CD8-positive, alpha-beta memory T cell (primary cell): Measurements from ENCODE around the gene ARHGAP30. TPM values are rescaled to one million over a fixed set of nuclear protein-coding genes. Genes with fewer than 3 reads are reported as not detected.

Experiments used
- CTCF ChIA-PET: fragments of 350-600 bp; sonication (Branson Sonifier 250); formaldehyde crosslinking; loops from one replicate; lab custom pipeline; 2021; ENCODE audit warnings: antibody characterized with exemption; lab: Charles Lee
- POLR2A ChIA-PET: fragments of 350-600 bp; sonication (Branson Sonifier 250); formaldehyde crosslinking; loops from one replicate; lab custom pipeline; 2021; ENCODE audit warnings: antibody characterized with exemption; lab: Charles Lee
- DNase-seq, 5 donors: peaks; one replicate each; pipeline versions ENCODE4 v3.0.0 to v3.0.0-alpha.2; 2020 to 2022; ENCODE audit warnings: mixed read lengths in 1 of 5
- H3K27ac ChIP-seq: one replicate; pipeline ENCODE4 v1.7.0; 2013; ENCODE audit warnings: low read depth, mild to moderate bottlenecking, low read length, moderate library complexity
- H3K27me3 ChIP-seq: 2 replicates; pipeline ENCODE4 v1.7.0; 2013; ENCODE audit warnings: low read length, mild to moderate bottlenecking; ENCODE audit not compliant: insufficient read depth, poor library complexity, severe bottlenecking
- H3K36me3 ChIP-seq: 2 replicates; pipeline ENCODE4 v1.7.0; 2013; ENCODE audit warnings: mild to moderate bottlenecking, low read length, moderate library complexity; ENCODE audit not compliant: insufficient read depth
- H3K4me1 ChIP-seq: 2 replicates; pipeline ENCODE4 v1.7.0; 2013; ENCODE audit warnings: mild to moderate bottlenecking, low read length, moderate library complexity; ENCODE audit not compliant: insufficient read depth
- H3K4me3 ChIP-seq: 2 replicates; pipeline ENCODE4 v1.7.0; 2013; ENCODE audit warnings: mild to moderate bottlenecking, low read length
- H3K9me3 ChIP-seq: 2 replicates; pipeline ENCODE4 v1.7.0; 2013; ENCODE audit warnings: mild to moderate bottlenecking, low read length
- H3K27ac Mint-ChIP-seq, 8 donors: one replicate each; pipeline ENCODE4 v1.8.0; 2020 to 2021; ENCODE audit warnings: mixed read lengths in 8 of 8, mild to moderate bottlenecking in 6 of 8, inconsistent platforms in 3 of 8, moderate library complexity in 3 of 8
- H3K27me3 Mint-ChIP-seq, 2 donors: one replicate each; pipeline ENCODE4 v1.8.0; 2020 to 2021; ENCODE audit warnings: mixed read lengths in 2 of 2, mild to moderate bottlenecking in 1 of 2, moderate library complexity in 1 of 2
- H3K36me3 Mint-ChIP-seq, 3 donors: one replicate each; pipeline ENCODE4 v1.8.0; 2020 to 2021; ENCODE audit warnings: mixed read lengths in 3 of 3, inconsistent platforms in 1 of 3, mild to moderate bottlenecking in 1 of 3
- H3K4me1 Mint-ChIP-seq, 3 donors: one replicate each; pipeline ENCODE4 v1.8.0; 2020 to 2021; ENCODE audit warnings: mixed read lengths in 3 of 3, inconsistent platforms in 1 of 3, mild to moderate bottlenecking in 1 of 3
- H3K4me3 Mint-ChIP-seq, 7 donors: one replicate each; pipeline ENCODE4 v1.8.0; 2020 to 2021; ENCODE audit warnings: mixed read lengths in 7 of 7, mild to moderate bottlenecking in 6 of 7, moderate library complexity in 4 of 7, inconsistent platforms in 2 of 7
- H3K9me3 Mint-ChIP-seq, 5 donors: one replicate each; pipeline ENCODE4 v1.8.0; 2020 to 2022; ENCODE audit warnings: mixed read lengths in 5 of 5, mild to moderate bottlenecking in 3 of 5, moderate library complexity in 2 of 5, inconsistent platforms in 1 of 5
- polyA plus RNA-seq: library from polyadenylated mRNA; unstranded; fragments of 300-500 nt; fragmentation: Illumina TruSeq; gene quantifications from one replicate; pipeline ENCODE4 v1.2.3, GENCODE V29; 2021
- total RNA-seq, 2 experiments: library from RNA; stranded (reverse); gene quantifications; one replicate each; pipeline ENCODE4 v1.2.3, GENCODE V29; 2021

Gene ARHGAP30
- total and polyA plus RNA-seq, 3 experiments from 2014 or later, result 147 to 213 (median 149) TPM

GRCh38 chr1:161082996-161083747, 13.5 kb upstream of the ARHGAP30 start:
- H3K27ac Mint-ChIP-seq, result peak overlapping the region in 2 of 8 donors; percentile 8 to 58
- no peaks in the 10 kb centered on the region for H3K4me1 Mint-ChIP-seq
- H3K27me3 ChIP-seq, result no peaks in the 10 kb centered on the region
- H3K4me3 ChIP-seq, result no peak overlapping the region
- peaks cover 0 to 3% of the 10 kb centered on the region in 2 donors for H3K27me3 Mint-ChIP-seq
- no peak overlapping the region for H3K4me3 Mint-ChIP-seq
- H3K4me1 ChIP-seq, result no peaks in the 10 kb centered on the region
- no peaks in the 10 kb centered on the region for H3K9me3 ChIP-seq
- no peak overlapping the region for H3K27ac ChIP-seq
- no peak for DNase-seq
- H3K9me3 Mint-ChIP-seq, result no peaks in the 10 kb centered on the region
- ChIA-PET CTCF (no interaction called here), POLR2A (no interaction called here)
- no peaks in the 10 kb centered on the region for H3K36me3 Mint-ChIP-seq
- H3K36me3 ChIP-seq, result no peaks in the 10 kb centered on the region

- H3K36me3 ChIP-seq, result no peaks in the 10 kb centered on the region
- no peak overlapping the region for H3K27ac ChIP-seq
- no peaks in the 10 kb centered on the region for H3K4me1 ChIP-seq
- H3K27me3 Mint-ChIP-seq, result peaks cover 0 to 3% of the 10 kb centered on the region in 2 donors
- no peak overlapping the region for H3K4me3 Mint-ChIP-seq
- H3K9me3 Mint-ChIP-seq, result no peaks in the 10 kb centered on the region
- no peaks in the 10 kb centered on the region for H3K27me3 ChIP-seq
- peak overlapping the region in 1 of 8 donors; percentile 58 for H3K27ac Mint-ChIP-seq
- no peak overlapping the region for H3K4me3 ChIP-seq
- H3K9me3 ChIP-seq, result no peaks in the 10 kb centered on the region
- no peaks in the 10 kb centered on the region for H3K36me3 Mint-ChIP-seq
- no peak for DNase-seq
- H3K4me1 Mint-ChIP-seq, result no peaks in the 10 kb centered on the region
- CTCF ChIA-PET, result no interaction called here
- POLR2A ChIA-PET, result no interaction called here
Measured at GRCh38 chr1:161082483-161082882, 12.8 kb upstream of the ARHGAP30 start.

GRCh38 chr1:161081519-161081918, 11.8 kb upstream of the ARHGAP30 start:
- POLR2A ChIA-PET, result no interaction called here
- H3K27ac ChIP-seq, result no peak overlapping the region
- CTCF ChIA-PET, result no interaction called here
- Mint-ChIP-seq H3K9me3 (no peaks in the 10 kb centered on the region), H3K4me3 (no peak overlapping the region), H3K4me1 (no peaks in the 10 kb centered on the region), H3K27ac (peak overlapping the region in 1 of 8 donors; percentile 7), H3K27me3 (peaks cover 0 to 3% of the 10 kb centered on the region in 2 donors), H3K36me3 (no peaks in the 10 kb centered on the region)
- DNase-seq, result no peak
- no peak overlapping the region for H3K4me3 ChIP-seq
- H3K9me3 ChIP-seq, result no peaks in the 10 kb centered on the region
- H3K4me1 ChIP-seq, result no peaks in the 10 kb centered on the region
- H3K36me3 ChIP-seq, result no peaks in the 10 kb centered on the region
- no peaks in the 10 kb centered on the region for H3K27me3 ChIP-seq

GRCh38 chr1:161080441-161081405, 11.0 kb upstream of the ARHGAP30 start:
- no peaks in the 10 kb centered on the region for H3K9me3 ChIP-seq
- ChIA-PET CTCF (interaction anchor here (1.8 kb wide), 1 partner anchor 16 kb away, joined by 7 read pairs; the partner anchor contains the start of gene KLHDC9), POLR2A (no interaction called here)
- H3K36me3 Mint-ChIP-seq, result no peaks in the 10 kb centered on the region
- H3K4me1 Mint-ChIP-seq, result no peaks in the 10 kb centered on the region
- no peak for DNase-seq
- no peaks in the 10 kb centered on the region for H3K4me1 ChIP-seq
- H3K27ac ChIP-seq, result no peak overlapping the region
- peaks cover 0 to 3% of the 10 kb centered on the region in 2 donors for H3K27me3 Mint-ChIP-seq
- H3K4me3 ChIP-seq, result no peak overlapping the region
- H3K27ac Mint-ChIP-seq, result no peak overlapping the region
- H3K36me3 ChIP-seq, result no peaks in the 10 kb centered on the region
- H3K9me3 Mint-ChIP-seq, result no peaks in the 10 kb centered on the region
- no peaks in the 10 kb centered on the region for H3K27me3 ChIP-seq
- H3K4me3 Mint-ChIP-seq, result no peak overlapping the region

- H3K27me3 ChIP-seq, result no peaks in the 10 kb centered on the region
- no peaks in the 10 kb centered on the region for H3K4me1 ChIP-seq
- Mint-ChIP-seq H3K4me3 (no peak overlapping the region), H3K27me3 (peaks cover 0 to 3% of the 10 kb centered on the region in 2 donors), H3K9me3 (no peaks in the 10 kb centered on the region), H3K27ac (peak overlapping the region in 1 of 8 donors; percentile 38), H3K36me3 (no peaks in the 10 kb centered on the region), H3K4me1 (no peaks in the 10 kb centered on the region)
- H3K9me3 ChIP-seq, result no peaks in the 10 kb centered on the region
- DNase-seq, result no peak
- H3K36me3 ChIP-seq, result no peaks in the 10 kb centered on the region
- CTCF ChIA-PET, result interaction anchor here (1.8 kb wide), 1 partner anchor 18 kb away, joined by 7 read pairs; the partner anchor contains the start of gene KLHDC9
- POLR2A ChIA-PET, result no interaction called here
- H3K4me3 ChIP-seq, result no peak overlapping the region
- H3K27ac ChIP-seq, result no peak overlapping the region
Measured at GRCh38 chr1:161079436-161080110, 9.9 kb upstream of the ARHGAP30 start.

GRCh38 chr1:161077426-161077825, 7.7 kb upstream of the ARHGAP30 start:
- CTCF ChIA-PET, result interaction anchor here (2.1 kb wide), 1 partner anchor 20 kb away, joined by 7 read pairs; the partner anchor contains the start of gene KLHDC9
- H3K36me3 Mint-ChIP-seq, result no peaks in the 10 kb centered on the region

GRCh38 chr1:161076410-161076809, 6.7 kb upstream of the ARHGAP30 start:
- Mint-ChIP-seq H3K27me3 (peaks cover 0 to 3% of the 10 kb centered on the region in 2 donors), H3K27ac (no peak overlapping the region), H3K4me3 (no peak overlapping the region), H3K36me3 (no peaks in the 10 kb centered on the region), H3K4me1 (peaks cover 8 to 10% (median 9%) of the 10 kb centered on the region in 3 donors), H3K9me3 (no peaks in the 10 kb centered on the region)
- Histone ChIP-seq H3K27me3 (no peaks in the 10 kb centered on the region), H3K4me1 (peaks cover 8% of the 10 kb centered on the region), H3K36me3 (no peaks in the 10 kb centered on the region), H3K4me3 (no peak overlapping the region), H3K9me3 (no peaks in the 10 kb centered on the region), H3K27ac (no peak overlapping the region)
- no peak for DNase-seq
- POLR2A ChIA-PET, result no interaction called here
- CTCF ChIA-PET, result interaction anchor here (2.1 kb wide), 1 partner anchor 21 kb away, joined by 7 read pairs; the partner anchor contains the start of gene KLHDC9

More at GRCh38 chr1:161077426-161077825, 7.7 kb upstream of the ARHGAP30 start:
- Mint-ChIP-seq H3K27me3 (peaks cover 0 to 3% of the 10 kb centered on the region in 2 donors), H3K27ac (no peak overlapping the region), H3K4me3 (no peak overlapping the region), H3K4me1 (peaks cover under 1 to 2% (median 2%) of the 10 kb centered on the region in 3 donors), H3K9me3 (no peaks in the 10 kb centered on the region)
- no peaks in the 10 kb centered on the region for H3K36me3 ChIP-seq
- no peak for DNase-seq
- no peak overlapping the region for H3K27ac ChIP-seq
- no peak overlapping the region for H3K4me3 ChIP-seq
- peaks cover under 1% of the 10 kb centered on the region for H3K4me1 ChIP-seq
- POLR2A ChIA-PET, result no interaction called here
- no peaks in the 10 kb centered on the region for H3K9me3 ChIP-seq
- H3K27me3 ChIP-seq, result no peaks in the 10 kb centered on the region
